WTC11 (cell line): ENCODE measurements around the gene SPG11. TPM values are rescaled to one million over a fixed set of nuclear protein-coding genes. Genes with fewer than 3 reads are reported as not detected.

Experiments used
- ATAC-seq: fragments of 200-7000 bp; cut with Tn5 transposase; 2 replicates; pipeline ENCODE4 v1.10.0; 2021; ENCODE audit warnings: mild to moderate bottlenecking, moderate library complexity
- CTCF ChIA-PET: fragments of 300-600 bp; sonication (Branson Sonifier 250); formaldehyde crosslinking; loops from one replicate; lab custom pipeline; 2021; ENCODE audit warnings: antibody characterized with exemption; lab: Charles Lee
- POLR2A ChIA-PET: fragments of 350-600 bp; sonication (Branson Sonifier 250); formaldehyde crosslinking; loops from one replicate; lab custom pipeline; 2021; ENCODE audit warnings: antibody characterized with exemption; lab: Charles Lee
- DNase-seq: peaks from one replicate; pipeline ENCODE4 v3.0.0; 2021; ENCODE audit warnings: low spot score
- H3K27ac Mint-ChIP-seq: 2 replicates; pipeline ENCODE4 v1.8.0; 2021; ENCODE audit warnings: mixed read lengths
- H3K27me3 Mint-ChIP-seq: 2 replicates; pipeline ENCODE4 v1.8.0; 2021; ENCODE audit warnings: low read depth, mild to moderate bottlenecking, moderate library complexity, mixed read lengths
- H3K36me3 Mint-ChIP-seq: 2 replicates; pipeline ENCODE4 v1.8.0; 2021; ENCODE audit warnings: mixed read lengths
- H3K4me1 Mint-ChIP-seq: 2 replicates; pipeline ENCODE4 v1.8.0; 2022; ENCODE audit warnings: mixed read lengths
- H3K4me3 Mint-ChIP-seq: 2 replicates; pipeline ENCODE4 v1.8.0; 2021; ENCODE audit warnings: mild to moderate bottlenecking, moderate library complexity, mixed read lengths
- H3K9me3 Mint-ChIP-seq: 2 replicates; pipeline ENCODE4 v1.8.0; 2021; ENCODE audit warnings: mixed read lengths
- AR ChIP-seq: fragments of 250-450 bp; sonication (Bioruptor Pico); IDR thresholded peaks from 2 replicates; pipeline ENCODE4 v1.9.0; 2021; ENCODE audit warnings: mild to moderate bottlenecking
- ARID4B ChIP-seq: sonication (generic); formaldehyde crosslinking; IDR thresholded peaks from 2 replicates; pipeline ENCODE4 v1.8.0; 2023; ENCODE audit warnings: missing genetic modification reagents, mild to moderate bottlenecking, borderline replicate concordance
- ATF2 ChIP-seq: sonication (generic); formaldehyde crosslinking; IDR thresholded peaks from 2 replicates; pipeline ENCODE4 v1.8.1; 2022; ENCODE audit warnings: low read depth, missing genetic modification reagents, borderline replicate concordance
- CTCF ChIP-seq: fragments of 200-600 bp; IDR thresholded peaks from 2 replicates; pipeline ENCODE4 v1.8.0; 2022; ENCODE audit warnings: antibody characterized with exemption
- FOXP4 ChIP-seq: sonication (generic); formaldehyde crosslinking; IDR thresholded peaks from 2 replicates; pipeline ENCODE4 v1.8.0; 2022; ENCODE audit warnings: mild to moderate bottlenecking, missing genetic modification reagents
- GRHL2 ChIP-seq: fragments of 250-450 bp; sonication (Bioruptor Pico); IDR thresholded peaks from 2 replicates; pipeline ENCODE4 v1.8.0; 2022; ENCODE audit warnings: mild to moderate bottlenecking, moderate library complexity; ENCODE audit not compliant: insufficient replicate concordance, severe bottlenecking
- HMGA2 ChIP-seq: fragments of 250-450 bp; sonication (Bioruptor Pico); IDR thresholded peaks from 2 replicates; pipeline ENCODE4 v1.4.0; 2021; ENCODE audit warnings: mild to moderate bottlenecking, moderate library complexity
- HMGXB4 ChIP-seq: sonication (generic); formaldehyde crosslinking; IDR thresholded peaks from 2 replicates; pipeline ENCODE4 v1.8.1; 2023; ENCODE audit warnings: mild to moderate bottlenecking, moderate library complexity, missing genetic modification reagents
- MAX ChIP-seq: sonication (generic); formaldehyde crosslinking; IDR thresholded peaks from 2 replicates; pipeline ENCODE4 v1.8.0; 2022; ENCODE audit warnings: mild to moderate bottlenecking, missing genetic modification reagents
- OVOL2 ChIP-seq: fragments of 250-450 bp; sonication (Bioruptor Pico); IDR thresholded peaks from 2 replicates; pipeline ENCODE4 v1.9.0; 2021; ENCODE audit warnings: mild to moderate bottlenecking, borderline replicate concordance
- PRRX2 ChIP-seq: fragments of 250-450 bp; sonication (Bioruptor Pico); IDR thresholded peaks from 2 replicates; pipeline ENCODE4 v1.8.0; 2021; ENCODE audit warnings: mild to moderate bottlenecking
- SMAD3 ChIP-seq: sonication (generic); formaldehyde crosslinking; IDR thresholded peaks from 2 replicates; pipeline ENCODE4 v1.8.0; 2022; ENCODE audit warnings: missing genetic modification reagents, mild to moderate bottlenecking, borderline replicate concordance
- SOX15 ChIP-seq: fragments of 250-450 bp; sonication (Bioruptor Pico); IDR thresholded peaks from 2 replicates; pipeline ENCODE4 v1.9.0; 2021; ENCODE audit warnings: mild to moderate bottlenecking
- TEAD1 ChIP-seq: sonication (generic); formaldehyde crosslinking; IDR thresholded peaks from 2 replicates; pipeline ENCODE4 v1.8.0; 2022; ENCODE audit warnings: mild to moderate bottlenecking, missing genetic modification reagents
- USF1 ChIP-seq: sonication (generic); formaldehyde crosslinking; IDR thresholded peaks from 2 replicates; pipeline ENCODE4 v1.8.0; 2022; ENCODE audit warnings: mild to moderate bottlenecking, missing genetic modification reagents
- ZNF138 ChIP-seq: sonication (generic); formaldehyde crosslinking; conservative IDR thresholded peaks from 2 replicates; pipeline ENCODE4 v1.8.1; 2022; ENCODE audit warnings: mild to moderate bottlenecking, moderate library complexity, missing genetic modification reagents
- ZNF263 ChIP-seq: sonication (generic); formaldehyde crosslinking; IDR thresholded peaks from 2 replicates; pipeline ENCODE4 v1.8.1; 2022; ENCODE audit warnings: low read depth, mild to moderate bottlenecking, moderate library complexity, missing genetic modification reagents
- ZNF512 ChIP-seq: sonication (generic); formaldehyde crosslinking; IDR thresholded peaks from 2 replicates; pipeline ENCODE4 v1.8.1; 2022; ENCODE audit warnings: missing genetic modification reagents, borderline replicate concordance
- total RNA-seq: library from RNA; stranded (reverse); gene quantifications from 3 replicates; pipeline ENCODE4 v1.2.3, GENCODE V29; 2021

The SPG11 gene
- total RNA-seq, 1 experiment from 2014 or later, result 46.4 TPM

- no peak for TF ChIP-seq ARID4B (CRISPR knock-in tag)
- TF ChIP-seq ZNF138 (CRISPR knock-in tag), result no peak
- TF ChIP-seq SOX15 (CRISPR knock-in tag), result no peak
- no peak for TF ChIP-seq PRRX2 (CRISPR knock-in tag)
- no peak for TF ChIP-seq FOXP4 (CRISPR knock-in tag)
- TF ChIP-seq HMGXB4 (CRISPR knock-in tag), result no peak
- TF ChIP-seq USF1, result no peak
- TF ChIP-seq, all 79 proteins: peak for 0
Measured at GRCh38 chr15:44570361-44570760, 93.1 kb downstream of the SPG11 start (continued).

GRCh38 chr15:44569316-44569715 lies 94.1 kb downstream of the SPG11 start:
- Mint-ChIP-seq H3K36me3 (peaks cover 48% of the 10 kb centered on the region), H3K9me3 (peaks cover 22% of the 10 kb centered on the region), H3K27me3 (no peaks in the 10 kb centered on the region), H3K4me1 (no peaks in the 10 kb centered on the region), H3K27ac (no peak overlapping the region), H3K4me3 (no peak overlapping the region)
- TF ChIP-seq HMGA2 (CRISPR knock-in tag) (no peak), ZNF263 (CRISPR knock-in tag) (no peak), GRHL2 (CRISPR knock-in tag) (no peak), AR (CRISPR knock-in tag) (no peak), TEAD1 (no peak), ATF2 (CRISPR knock-in tag) (no peak), OVOL2 (CRISPR knock-in tag) (no peak), MAX (CRISPR knock-in tag) (no peak), CTCF (no peak), ZNF512 (no peak), SMAD3 (CRISPR knock-in tag) (no peak)
- DNase-seq (no peak), ATAC-seq (no peak)
- CTCF ChIA-PET, result interaction anchor here (1.4 to 1.8 kb wide), 2 partner anchors 10 to 23 kb away, joined by 7 read pairs; no protein-coding TSS in a partner anchor
- POLR2A ChIA-PET, result interaction anchor here (0.6 kb wide), 1 partner anchor 32 kb away, joined by 3 read pairs; no protein-coding TSS in a partner anchor
